HCT116 (cell line): ENCODE results near the gene TRERF1. TPM values are rescaled to one million over a fixed set of nuclear protein-coding genes. Genes with fewer than 3 reads are reported as not detected.

Source experiments
- ATAC-seq: fragments of 200-7000 bp; cut with Tn5 transposase; 2 replicates; pipeline ENCODE4 v1.9.1; 2020; ENCODE audit warnings: mild to moderate bottlenecking, moderate library complexity
- BruUV-seq: library from RNA; stranded (reverse); fragments of 400-500 nt; replicated peaks from 2 replicates; lab custom pipeline; 2021; lab: Mats Ljungman, UMichigan
- CTCF ChIA-PET: fragments of 300-600 bp; sonication (Branson Sonifier 250); formaldehyde crosslinking; loops from one replicate; lab custom pipeline; 2021; ENCODE audit warnings: antibody characterized with exemption; lab: Charles Lee
- POLR2A ChIA-PET: fragments of 300-600, 350-600 bp; sonication (Branson Sonifier 250); formaldehyde crosslinking; loops from one replicate; lab custom pipeline; 2021; ENCODE audit warnings: antibody characterized with exemption; lab: Charles Lee
- RAD21 ChIA-PET, 2 experiments: fragments of 300-600 bp; sonication (Branson Sonifier 250); formaldehyde crosslinking; loops; one replicate each; lab custom pipeline; 2023; ENCODE audit warnings: low total read pairs in 2 of 2; ENCODE audit not compliant: uncharacterized antibody in 2 of 2, unreplicated experiment in 2 of 2, low non-redundant PET in 1 of 2; lab: Charles Lee
- DNase-seq: peaks from one replicate; pipeline ENCODE4 v3.0.0-alpha.2; 2010; ENCODE audit warnings: low read depth, low spot score
- H2AFZ ChIP-seq: fragments of 200-600 bp; shearing (Covaris generic), sonication (generic); 2 replicates; pipeline ENCODE4 v1.6.1; 2017; ENCODE audit warnings: low read depth, mixed run types, mixed read lengths, antibody characterized with exemption, low read length; ENCODE audit not compliant: poor library complexity, severe bottlenecking
- H3K27ac ChIP-seq: 2 replicates; pipeline ENCODE4 v1.5.1; 2012; ENCODE audit warnings: low read depth, low read length
- H3K27me3 ChIP-seq: fragments of 200-600 bp; sonication (generic); 2 replicates; pipeline ENCODE4 v1.6.1; 2016; ENCODE audit warnings: mixed run types, low read length, mixed read lengths; ENCODE audit not compliant: insufficient read depth
- H3K36me3 ChIP-seq, 2 experiments: fragments of 200-500 bp in 1 of 2; fragments of 200-600 bp in 1 of 2; sonication (Bioruptor generic) in 1 of 2; sonication (generic) in 1 of 2; 2 replicates each; pipeline versions ENCODE4 v1.5.1 to v1.6.1; 2014 to 2016; ENCODE audit warnings: low read length in 2 of 2, inconsistent platforms in 1 of 2, mixed read lengths in 1 of 2, mixed run types in 1 of 2; ENCODE audit not compliant: insufficient read depth in 2 of 2, control insufficient read depth in 1 of 2
- H3K4me1 ChIP-seq, 2 experiments: fragments of 200-600 bp in 1 of 2; sonication (generic) in 1 of 2; 2 replicates each; pipeline versions ENCODE4 v1.5.1 to v1.6.1; 2012 to 2017; ENCODE audit warnings: low read length in 2 of 2, inconsistent platforms in 1 of 2, mild to moderate bottlenecking in 1 of 2, mixed read lengths in 1 of 2, mixed run types in 1 of 2, moderate library complexity in 1 of 2; ENCODE audit not compliant: insufficient read depth in 2 of 2, control insufficient read depth in 1 of 2
- H3K4me2 ChIP-seq: fragments of 200-600 bp; sonication (generic); 2 replicates; pipeline ENCODE4 v1.6.1; 2017; ENCODE audit warnings: mixed run types, low read length, mixed read lengths
- H3K4me3 ChIP-seq, 2 experiments: fragments of 200-600 bp in 1 of 2; sonication (generic) in 1 of 2; replicated peaks in 1 of 2; 2 replicates each; pipeline ENCODE4 v1.5.1; 2011 to 2016; ENCODE audit warnings: low read length in 2 of 2, control low read depth in 1 of 2, low read depth in 1 of 2, mild to moderate bottlenecking in 1 of 2, mixed read lengths in 1 of 2, mixed run types in 1 of 2
- H3K79me2 ChIP-seq: fragments of 200-600 bp; sonication (generic); 2 replicates; pipeline ENCODE4 v1.6.1; 2017; ENCODE audit warnings: mild to moderate bottlenecking, mixed run types, low read length, moderate library complexity, mixed read lengths; ENCODE audit not compliant: insufficient read depth
- H3K9ac ChIP-seq: fragments of 200-600 bp; sonication (generic); 2 replicates; pipeline ENCODE4 v1.6.1; 2016; ENCODE audit warnings: low read length, mixed read lengths
- H3K9me2 ChIP-seq: fragments of 200-600 bp; sonication (generic), shearing (Covaris generic); 2 replicates; pipeline ENCODE4 v1.6.1; 2017; ENCODE audit warnings: mixed run types, mild to moderate bottlenecking, moderate library complexity; ENCODE audit not compliant: insufficient read depth
- H3K9me3 ChIP-seq, 2 experiments: fragments of 200-500 bp in 1 of 2; fragments of 200-600 bp in 1 of 2; sonication (Bioruptor generic) in 1 of 2; sonication (generic) in 1 of 2; 2 replicates each; pipeline ENCODE4 v1.6.1; 2014 to 2017; ENCODE audit warnings: low read length in 2 of 2, mixed read lengths in 2 of 2, inconsistent platforms in 1 of 2, low read depth in 1 of 2, mild to moderate bottlenecking in 1 of 2, mixed run types in 1 of 2, moderate library complexity in 1 of 2; ENCODE audit not compliant: control insufficient read depth in 1 of 2, insufficient read depth in 1 of 2
- H4K20me1 ChIP-seq: fragments of 200-600 bp; sonication (generic), shearing (Covaris generic); 2 replicates; pipeline ENCODE4 v1.6.1; 2017; ENCODE audit warnings: mixed run types, mild to moderate bottlenecking, moderate library complexity; ENCODE audit not compliant: insufficient read depth
- ELF1 ChIP-seq: IDR thresholded peaks from 2 replicates; pipeline ENCODE4 v1.6.1; 2012; ENCODE audit warnings: low read depth, borderline replicate concordance
- SIN3A ChIP-seq: IDR thresholded peaks from 2 replicates; pipeline ENCODE4 v1.6.1; 2012; ENCODE audit warnings: low read depth
- YY1 ChIP-seq: IDR thresholded peaks from 2 replicates; pipeline ENCODE4 v1.6.1; 2011; ENCODE audit warnings: low read length, low read depth, moderate library complexity, mild to moderate bottlenecking; ENCODE audit not compliant: insufficient replicate concordance; ENCODE audit errors: extremely low read depth
- ZFX ChIP-seq: fragments of 450-650 bp; IDR thresholded peaks from 2 replicates; pipeline ENCODE4 v1.6.1; 2017
- ZNF274 ChIP-seq: fragments of 200-500 bp; sonication (Bioruptor generic); IDR thresholded peaks from 2 replicates; pipeline ENCODE4 v1.6.1; 2014; ENCODE audit warnings: mild to moderate bottlenecking, low read depth, low read length, inconsistent platforms
- intact Hi-C: fragments of 100-400 bp; cut with micrococcal nuclease; formaldehyde crosslinking; loops from 2 replicates; pipeline ENCODE4 v1.10.0; 2022
- total RNA-seq: library from RNA; stranded (reverse); gene quantifications from one replicate; pipeline ENCODE4 v1.2.1, GENCODE V29; 2021; ENCODE audit not compliant: unreplicated experiment
- TF ChIP-seq, protein P1 (sequence below): IDR thresholded peaks from 2 replicates; pipeline ENCODE4 v1.6.1; 2012; ENCODE audit warnings: low read depth

The TRERF1 gene
- total RNA-seq, 1 experiment from 2014 or later: 12.4 TPM

DNA sequence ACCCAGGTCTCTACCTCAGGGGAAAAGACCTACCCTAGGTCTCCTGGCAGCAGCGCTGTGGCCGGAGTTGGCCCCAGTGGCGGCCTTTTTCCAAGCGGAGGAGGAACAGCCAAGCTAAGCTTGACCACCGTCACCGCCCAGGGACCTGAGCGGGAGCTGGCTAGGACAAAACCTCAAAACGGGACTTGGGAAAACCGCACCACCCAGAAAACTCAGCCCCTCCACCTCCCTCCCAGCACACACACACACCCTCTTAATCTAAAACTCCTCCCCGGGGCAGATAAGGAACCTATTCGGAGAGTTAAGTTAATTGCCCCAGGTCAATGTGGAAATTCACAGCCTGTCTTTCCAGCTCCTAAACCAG is 2.7 kb upstream of the TRERF1 start:
- H3K79me2 ChIP-seq: no peaks in the 10 kb centered on the region; the same call in 1 of the 2 replicates
- no peak overlapping the region for H3K4me3 ChIP-seq
- CTCF ChIA-PET: no interaction called here
- H3K9ac ChIP-seq: no peak overlapping the region
- H2AFZ ChIP-seq: no peak overlapping the region
- RAD21 ChIA-PET: no interaction called here
- POLR2A ChIA-PET: no interaction called here
- no peaks in the 10 kb centered on the region for H3K9me3 ChIP-seq
- TF ChIP-seq ZFX (no peak), SIN3A (no peak), ELF1 (no peak), ZNF274 (no peak), YY1 (no peak)
- TF ChIP-seq, protein P1, sequence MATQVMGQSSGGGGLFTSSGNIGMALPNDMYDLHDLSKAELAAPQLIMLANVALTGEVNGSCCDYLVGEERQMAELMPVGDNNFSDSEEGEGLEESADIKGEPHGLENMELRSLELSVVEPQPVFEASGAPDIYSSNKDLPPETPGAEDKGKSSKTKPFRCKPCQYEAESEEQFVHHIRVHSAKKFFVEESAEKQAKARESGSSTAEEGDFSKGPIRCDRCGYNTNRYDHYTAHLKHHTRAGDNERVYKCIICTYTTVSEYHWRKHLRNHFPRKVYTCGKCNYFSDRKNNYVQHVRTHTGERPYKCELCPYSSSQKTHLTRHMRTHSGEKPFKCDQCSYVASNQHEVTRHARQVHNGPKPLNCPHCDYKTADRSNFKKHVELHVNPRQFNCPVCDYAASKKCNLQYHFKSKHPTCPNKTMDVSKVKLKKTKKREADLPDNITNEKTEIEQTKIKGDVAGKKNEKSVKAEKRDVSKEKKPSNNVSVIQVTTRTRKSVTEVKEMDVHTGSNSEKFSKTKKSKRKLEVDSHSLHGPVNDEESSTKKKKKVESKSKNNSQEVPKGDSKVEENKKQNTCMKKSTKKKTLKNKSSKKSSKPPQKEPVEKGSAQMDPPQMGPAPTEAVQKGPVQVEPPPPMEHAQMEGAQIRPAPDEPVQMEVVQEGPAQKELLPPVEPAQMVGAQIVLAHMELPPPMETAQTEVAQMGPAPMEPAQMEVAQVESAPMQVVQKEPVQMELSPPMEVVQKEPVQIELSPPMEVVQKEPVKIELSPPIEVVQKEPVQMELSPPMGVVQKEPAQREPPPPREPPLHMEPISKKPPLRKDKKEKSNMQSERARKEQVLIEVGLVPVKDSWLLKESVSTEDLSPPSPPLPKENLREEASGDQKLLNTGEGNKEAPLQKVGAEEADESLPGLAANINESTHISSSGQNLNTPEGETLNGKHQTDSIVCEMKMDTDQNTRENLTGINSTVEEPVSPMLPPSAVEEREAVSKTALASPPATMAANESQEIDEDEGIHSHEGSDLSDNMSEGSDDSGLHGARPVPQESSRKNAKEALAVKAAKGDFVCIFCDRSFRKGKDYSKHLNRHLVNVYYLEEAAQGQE: no peak
- no peaks in the 10 kb centered on the region for H3K27me3 ChIP-seq
- intact Hi-C loops: loop anchor here (5.0 kb wide), 3 partner anchors 78 to 192 kb away; no protein-coding TSS in a partner anchor
- H3K36me3 ChIP-seq: no peaks in the 10 kb centered on the region
- H4K20me1 ChIP-seq: no peaks in the 10 kb centered on the region
- ATAC-seq: no peak
- H3K4me1 ChIP-seq: peaks cover 13 to 25% of the 10 kb centered on the region in 2 experiments
- no peak overlapping the region for H3K4me2 ChIP-seq
- DNase-seq: no peak
- H3K9me2 ChIP-seq: no peaks in the 10 kb centered on the region
- H3K27ac ChIP-seq: no peak overlapping the region
- BruUV-seq: no TSS peak
